ENCODE data around the gene LRP1B. TPM values are rescaled to one million over a fixed set of nuclear protein-coding genes. Genes with fewer than 3 reads are reported as not detected.

LRP1B gene
- total RNA-seq, 1 experiment from 2014 or later: 0.52 TPM

GRCh38 chr2:141601511-141602152, 529.2 kb downstream of the LRP1B start (continued):
- no peak for TF ChIP-seq ZNF512 (CRISPR knock-in tag; IDR thresholded peaks at IDR 0.05; ENCODE audit: borderline replicate concordance)
- no peak for TF ChIP-seq SMAD3 (CRISPR knock-in tag; IDR thresholded peaks at IDR 0.05; ENCODE audit: borderline replicate concordance)
- no peak for TF ChIP-seq E2F5 (CRISPR knock-in tag; IDR thresholded peaks at IDR 0.05)
- no peak for TF ChIP-seq ZBTB43 (CRISPR knock-in tag; IDR thresholded peaks at IDR 0.05)

- TF ChIP-seq ZNF512 (CRISPR knock-in tag; IDR thresholded peaks at IDR 0.05; ENCODE audit: borderline replicate concordance) (no peak), FOXJ3 (CRISPR knock-in tag; IDR thresholded peaks at IDR 0.05; ENCODE audit: borderline replicate concordance) (no peak), NFE2L1 (CRISPR knock-in tag; IDR thresholded peaks at IDR 0.05) (no peak)
- Mint-ChIP-seq H3K4me1 (peaks cover 17% of the 10 kb centered on the region), H3K27me3 (ENCODE audit: low read depth) (no peaks in the 10 kb centered on the region), H3K9me3 (no peaks in the 10 kb centered on the region), H3K4me3 (no peak overlapping the region), H3K36me3 (no peaks in the 10 kb centered on the region), H3K27ac (no peak overlapping the region)
- DNase-seq (ENCODE audit: low spot score) (no peak), ATAC-seq (no peak)
- ChIA-PET POLR2A (no interaction called here), CTCF (no interaction called here)
Observed at GRCh38 chr2:141599721-141600120, 531.1 kb downstream of the LRP1B start.

GRCh38 chr2:141598982-141599381, 531.8 kb downstream of the LRP1B start:
- no peak for DNase-seq (ENCODE audit: low spot score)
- ATAC-seq: no peak
- ChIA-PET CTCF (no interaction called here), POLR2A (no interaction called here)
- Mint-ChIP-seq H3K27me3 (ENCODE audit: low read depth) (no peaks in the 10 kb centered on the region), H3K4me3 (no peak overlapping the region), H3K27ac (no peak overlapping the region), H3K9me3 (peaks cover 5% of the 10 kb centered on the region), H3K36me3 (peaks cover 4% of the 10 kb centered on the region), H3K4me1 (peaks cover 13% of the 10 kb centered on the region)
- no peak for TF ChIP-seq SMAD4 (CRISPR knock-in tag; IDR thresholded peaks at IDR 0.05)
- TF ChIP-seq MLX (CRISPR knock-in tag; IDR thresholded peaks at IDR 0.05): no peak
- no peak for TF ChIP-seq AFF4 (CRISPR knock-in tag; IDR thresholded peaks at IDR 0.05; ENCODE audit: borderline replicate concordance)
- TF ChIP-seq TCF7 (CRISPR knock-in tag; IDR thresholded peaks at IDR 0.05; ENCODE audit: low read depth): no peak
- no peak for TF ChIP-seq ATF2 (CRISPR knock-in tag; IDR thresholded peaks at IDR 0.05; ENCODE audit: borderline replicate concordance, low read depth)
- no peak for TF ChIP-seq NR2C2 (CRISPR knock-in tag; IDR thresholded peaks at IDR 0.05)
- TF ChIP-seq MXD4 (CRISPR knock-in tag; IDR thresholded peaks at IDR 0.05; ENCODE audit: borderline replicate concordance): no peak

Data from WTC11 (cell line).